ENCODE measurements around the gene JUND.

JUND gene

GRCh38 chr19:18283338-18283737 lies 1.9 kb upstream of the JUND start:
- CTCF ChIA-PET = interaction anchor here (5.7 kb wide), 1 partner anchor 8 kb away, joined by 43 read pairs; no protein-coding TSS in a partner anchor
- TF ChIP-seq CTCF (IDR thresholded peaks at IDR 0.05; ENCODE audit: control extremely low read depth, extremely low read depth, low read depth, missing control alignments) = no peak
- POLR2A ChIA-PET = no interaction called here
- no peak for DNase-seq (ENCODE audit: extremely low spot score)

- DNase-seq (ENCODE audit: extremely low spot score) = no peak
- ChIA-PET POLR2A (interaction anchor here (0.6 to 6.4 kb wide), 4 partner anchors 20 to 139 kb away, joined by 3 to 154 read pairs (median 8); partner anchors contain the start of gene LSM4), CTCF (interaction anchor here (5.3 to 8.3 kb wide), 4 partner anchors 9 to 129 kb away, joined by 43 to 171 read pairs (median 92); partner anchors contain the start of gene LSM4)
- no peak for TF ChIP-seq CTCF (IDR thresholded peaks at IDR 0.05; ENCODE audit: control extremely low read depth, extremely low read depth, low read depth, missing control alignments)
Measured at GRCh38 chr19:18282788-18283141, 1.3 kb upstream of the JUND start.

GRCh38 chr19:18282021-18282787 lies 782 bp upstream of the JUND start:
- ChIA-PET POLR2A (interaction anchor here (0.5 to 6.4 kb wide), 50 partner anchors 8 to 973 kb away, joined by 3 to 154 read pairs (median 6); partner anchors contain the start of genes DDA1, GDF15, LSM4 and MPV17L2), CTCF (interaction anchor here (0.6 to 8.3 kb wide), 10 partner anchors 9 to 286 kb away, joined by 3 to 171 read pairs (median 36); partner anchors contain the start of genes GDF15, LSM4 and SSBP4)
- no peak for DNase-seq (ENCODE audit: extremely low spot score)
- TF ChIP-seq CTCF (IDR thresholded peaks at IDR 0.05; ENCODE audit: control extremely low read depth, extremely low read depth, low read depth, missing control alignments) = no peak

GRCh38 chr19:18280247-18281081 lies 958 bp downstream of the JUND start:
- DNase-seq (ENCODE audit: extremely low spot score) = peak; percentile 83
- POLR2A ChIA-PET = interaction anchor here (0.8 to 6.4 kb wide), 46 partner anchors 9 to 246 kb away, joined by 3 to 154 read pairs (median 6); partner anchors contain the start of genes GDF15, LSM4, MPV17L2 and PDE4C
- CTCF ChIA-PET = interaction anchor here (0.8 to 8.3 kb wide), 18 partner anchors 11 to 181 kb away, joined by 3 to 171 read pairs (median 19); partner anchors contain the start of genes LSM4 and SSBP4
- no peak for TF ChIP-seq CTCF (IDR thresholded peaks at IDR 0.05; ENCODE audit: control extremely low read depth, extremely low read depth, low read depth, missing control alignments)

GRCh38 chr19:18279516-18280246 lies 1.7 kb downstream of the JUND start:
- TF ChIP-seq CTCF (IDR thresholded peaks at IDR 0.05; ENCODE audit: control extremely low read depth, extremely low read depth, low read depth, missing control alignments) = peak; percentile 88
- POLR2A ChIA-PET = interaction anchor here (0.5 to 6.4 kb wide), 40 partner anchors 9 to 1019 kb away, joined by 3 to 154 read pairs (median 5); partner anchors contain the start of genes LSM4, MPV17L2, PDE4C and RAB3A
- CTCF ChIA-PET = interaction anchor here (0.6 to 8.3 kb wide), 48 partner anchors 10 to 206 kb away, joined by 3 to 171 read pairs (median 4); partner anchors contain the start of genes GDF15, LSM4, MPV17L2 and RAB3A
- DNase-seq (ENCODE audit: extremely low spot score) = peak; percentile 97
